Keratinocyte (primary cell): ENCODE data around the gene MYOZ2. TPM values are rescaled to one million over a fixed set of nuclear protein-coding genes. Genes with fewer than 3 reads are reported as not detected.

Experiments used
- DNase-seq: peaks from one replicate; pipeline ENCODE4 v3.0.0-alpha.2; 2011; ENCODE audit warnings: low read depth, missing footprints, low spot score
- FAIRE-seq: peaks from 2 replicates; lab custom pipeline; 2011; peaks lifted over from hg19 to GRCh38; lab: Jason Lieb, UNC
- H2AFZ ChIP-seq: 2 replicates; pipeline ENCODE4 v1.6.0; 2012; ENCODE audit warnings: low read length, control low read depth, inconsistent platforms; ENCODE audit not compliant: control insufficient read depth
- H3K27ac ChIP-seq: 2 replicates; pipeline ENCODE4 v1.5.1; 2011; ENCODE audit warnings: low read length; ENCODE audit not compliant: control insufficient read depth, insufficient read depth
- H3K27me3 ChIP-seq: 3 replicates; pipeline ENCODE4 v1.6.0; 2011; ENCODE audit warnings: low read length; ENCODE audit not compliant: control insufficient read depth, insufficient read depth; ENCODE audit errors: extremely low read depth
- H3K36me3 ChIP-seq, 2 experiments: 2 replicates in 1 of 2; 3 replicates in 1 of 2; pipeline ENCODE4 v1.5.1; 2011; ENCODE audit warnings: low read length in 2 of 2, mild to moderate bottlenecking in 1 of 2; ENCODE audit not compliant: control insufficient read depth in 2 of 2, insufficient read depth in 2 of 2; ENCODE audit errors: extremely low read depth in 1 of 2
- H3K4me1 ChIP-seq: 3 replicates; pipeline ENCODE4 v1.5.1; 2011; ENCODE audit warnings: low read length; ENCODE audit not compliant: control insufficient read depth, insufficient read depth; ENCODE audit errors: extremely low read depth
- H3K4me2 ChIP-seq: 3 replicates; pipeline ENCODE4 v1.6.0; 2011; ENCODE audit warnings: low read depth, low read length; ENCODE audit not compliant: control insufficient read depth, insufficient read depth; ENCODE audit errors: extremely low read depth
- H3K4me3 ChIP-seq, 3 experiments: fragments of 200-600 bp in 1 of 3; sonication (generic) in 1 of 3; 2 replicates in 2 of 3; 3 replicates in 1 of 3; pipeline ENCODE4 v1.5.1; 2011 to 2016; ENCODE audit warnings: low read length in 3 of 3, mild to moderate bottlenecking in 3 of 3, control low read depth in 2 of 3, inconsistent platforms in 1 of 3, low read depth in 1 of 3, mixed read lengths in 1 of 3, mixed run types in 1 of 3, moderate library complexity in 1 of 3; ENCODE audit not compliant: control insufficient read depth in 2 of 3, insufficient read depth in 2 of 3; ENCODE audit errors: extremely low read depth in 1 of 3
- H3K79me2 ChIP-seq: 2 replicates; pipeline ENCODE4 v1.6.0; 2012; ENCODE audit warnings: low read length; ENCODE audit not compliant: control insufficient read depth, insufficient read depth
- H3K9ac ChIP-seq: 3 replicates; pipeline ENCODE4 v1.6.0; 2011; ENCODE audit warnings: low read length; ENCODE audit not compliant: control insufficient read depth, insufficient read depth; ENCODE audit errors: extremely low read depth
- H3K9me1 ChIP-seq: 3 replicates; pipeline ENCODE4 v1.6.0; 2011; ENCODE audit warnings: low read length; ENCODE audit not compliant: control insufficient read depth, insufficient read depth; ENCODE audit errors: extremely low read depth
- H3K9me3 ChIP-seq: 2 replicates; pipeline ENCODE4 v1.5.1; 2012; ENCODE audit warnings: low read depth, low read length; ENCODE audit not compliant: control insufficient read depth
- H4K20me1 ChIP-seq: 3 replicates; pipeline ENCODE4 v1.6.0; 2011; ENCODE audit warnings: low read length; ENCODE audit not compliant: control insufficient read depth, insufficient read depth; ENCODE audit errors: extremely low read depth
- CTCF ChIP-seq, 3 experiments: IDR thresholded peaks in 1 of 3; conservative IDR thresholded peaks in 1 of 3; optimal IDR thresholded peaks in 1 of 3; 2 replicates in 2 of 3; 3 replicates in 1 of 3; pipeline versions ENCODE3 to v1.5.1; 2011; ENCODE audit warnings: low read length in 3 of 3, mild to moderate bottlenecking in 3 of 3, moderate library complexity in 2 of 3, control low read depth in 1 of 3, inconsistent platforms in 1 of 3; ENCODE audit not compliant: insufficient read depth in 2 of 3; ENCODE audit errors: extremely low read depth in 1 of 3
- EZH2 ChIP-seq: IDR thresholded peaks from one replicate; pipeline ENCODE4 v1.6.1; 2012; ENCODE audit warnings: inconsistent platforms, mild to moderate bottlenecking, low read length, moderate library complexity
- dilution Hi-C: fragments of 300-500 bp; cut with MboI; formaldehyde crosslinking; loops from one replicate; pipeline ENCODE4 v1.7.0; 2020; ENCODE audit warnings: low sequenced_read_pairs; ENCODE audit not compliant: extremely low pct_ligation_motif_present
- polyA plus RNA-seq, 5 experiments: library from polyadenylated mRNA; depleted of rRNA in 3 of 5; stranded (reverse) in 3 of 5; stranded (forward) in 1 of 5; unstranded in 1 of 5; fragments of >200 nt; gene quantifications; 1 replicate in 1 of 5; 2 replicates in 3 of 5; 3 replicates in 1 of 5; pipeline versions ENCODE4 v1.2.1 to v1.2.3, GENCODE V29; 2011 to 2012; ENCODE audit warnings: missing spikeins in 2 of 5, low read depth in 1 of 5, low replicate concordance in 1 of 5

MYOZ2 gene
- polyA plus RNA-seq, 1 donor (not counting 4 experiments of a cell fraction or from before 2014, with no cell fraction given) = not detected

- no peak for DNase-seq
- no peaks in the 10 kb centered on the region for H3K27me3 ChIP-seq
- H3K9ac ChIP-seq = no peak overlapping the region
- H3K9me3 ChIP-seq = no peaks in the 10 kb centered on the region
- peaks cover 2% of the 10 kb centered on the region for H3K4me1 ChIP-seq
- no peaks in the 10 kb centered on the region for H3K9me1 ChIP-seq
- H3K27ac ChIP-seq = no peak overlapping the region
- H3K79me2 ChIP-seq = peaks cover 66% of the 10 kb centered on the region
- no peak for FAIRE-seq
- no peaks in the 10 kb centered on the region for H4K20me1 ChIP-seq
- dilution Hi-C loops = loop anchor here (25.0 kb wide), 1 partner anchor 243 kb away; no protein-coding TSS in a partner anchor
- no peak overlapping the region for H3K4me2 ChIP-seq
- no peak overlapping the region for H3K4me3 ChIP-seq
- H2AFZ ChIP-seq = no peak overlapping the region
- TF ChIP-seq EZH2 (no peak), CTCF (optimal IDR thresholded peaks at IDR 0.05 in 1 of 3, IDR thresholded peaks at IDR 0.05 in 1 of 3, conservative IDR thresholded peaks at IDR 0.05 in 1 of 3; ENCODE audit: extremely low read depth in 1 of 3, insufficient read depth in 2 of 3, low read length in 3 of 3) (no peak)
- peaks cover 0 to 5% of the 10 kb centered on the region in 2 experiments for H3K36me3 ChIP-seq
Observed at GRCh38 chr4:119229908-119230687, 94.5 kb downstream of the MYOZ2 start.

GRCh38 chr4:119231491-119231890 is 95.9 kb downstream of the MYOZ2 start:
- H2AFZ ChIP-seq = no peak overlapping the region
- H3K79me2 ChIP-seq = peaks cover 67% of the 10 kb centered on the region
- TF ChIP-seq CTCF (optimal IDR thresholded peaks at IDR 0.05 in 1 of 3, IDR thresholded peaks at IDR 0.05 in 1 of 3, conservative IDR thresholded peaks at IDR 0.05 in 1 of 3; ENCODE audit: extremely low read depth in 1 of 3, insufficient read depth in 2 of 3, low read length in 3 of 3) = no peak
- no peak for TF ChIP-seq EZH2
- H3K4me1 ChIP-seq = peaks cover 2% of the 10 kb centered on the region
- no peak overlapping the region for H3K27ac ChIP-seq
- peaks cover 0 to 11% of the 10 kb centered on the region in 2 experiments for H3K36me3 ChIP-seq
- H3K9me1 ChIP-seq = no peaks in the 10 kb centered on the region
- DNase-seq (no peak), FAIRE-seq (peak; percentile 5)
- dilution Hi-C loops = loop anchor here (25.0 kb wide), 1 partner anchor 244 kb away; no protein-coding TSS in a partner anchor
- H3K4me3 ChIP-seq = no peak overlapping the region
- H3K9ac ChIP-seq = no peak overlapping the region
- no peaks in the 10 kb centered on the region for H3K9me3 ChIP-seq
- H3K27me3 ChIP-seq = no peaks in the 10 kb centered on the region
- H4K20me1 ChIP-seq = no peaks in the 10 kb centered on the region
- no peak overlapping the region for H3K4me2 ChIP-seq
